Coronary artery (tissue), 2 donors: ENCODE data around the gene SLC12A6.

Experiments
- DNase-seq: peaks from one replicate; pipeline ENCODE4 v3.0.0-alpha.2; 2017; ENCODE audit warnings: low spot score
- H3K27ac ChIP-seq, 2 donors: fragments of 200-600 bp; sonication (generic); one replicate each; pipeline ENCODE4 v1.5.1; 2016 to 2019
- H3K4me3 ChIP-seq: fragments of 200-600 bp; sonication (generic); 2 replicates; pipeline ENCODE4 v1.5.1; 2016; ENCODE audit warnings: mild to moderate bottlenecking, moderate library complexity
- CTCF ChIP-seq: fragments of 200-600 bp; sonication (generic); IDR thresholded peaks from one replicate; pipeline ENCODE4 v1.5.1; 2019; ENCODE audit warnings: antibody characterized with exemption

Gene SLC12A6

DNA sequence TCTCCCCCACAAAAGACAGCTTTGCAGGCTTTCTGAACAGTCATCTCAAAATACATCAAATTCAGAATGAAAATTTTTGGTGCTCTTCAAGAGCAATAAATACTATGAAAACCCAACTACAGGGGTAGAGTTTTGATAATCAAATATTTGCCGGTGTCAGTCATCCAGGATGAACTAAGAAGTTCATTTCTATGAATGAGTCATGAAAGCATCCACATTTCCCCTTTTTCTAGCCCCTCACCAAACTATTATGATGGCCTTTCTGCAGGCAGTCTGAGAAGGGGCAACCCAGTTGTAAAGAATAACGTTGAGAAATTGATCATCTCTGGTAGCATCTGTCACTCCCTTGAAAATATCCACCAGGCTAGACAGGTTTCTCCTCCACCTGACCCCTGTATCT is 32.5 kb upstream of the SLC12A6 start:
- no peak overlapping the region for H3K27ac ChIP-seq
- no peak for TF ChIP-seq CTCF
- no peak overlapping the region for H3K4me3 ChIP-seq
- DNase-seq, result no peak

GRCh38 chr15:34367101-34368081 is 29.8 kb upstream of the SLC12A6 start, which contains the start of gene LPCAT4:
Gene LPCAT4 (minus strand): TSS chr15:34367196. CDS start chr15:34367100, 96 bp downstream.
- Histone ChIP-seq H3K27ac (peak within 1 kb of the TSS; percentile 89 to 96), H3K4me3 (peak within 1 kb of the TSS; percentile 90)
- TF ChIP-seq CTCF, result peak; percentile 96
- DNase-seq, result peak; percentile 92

DNA sequence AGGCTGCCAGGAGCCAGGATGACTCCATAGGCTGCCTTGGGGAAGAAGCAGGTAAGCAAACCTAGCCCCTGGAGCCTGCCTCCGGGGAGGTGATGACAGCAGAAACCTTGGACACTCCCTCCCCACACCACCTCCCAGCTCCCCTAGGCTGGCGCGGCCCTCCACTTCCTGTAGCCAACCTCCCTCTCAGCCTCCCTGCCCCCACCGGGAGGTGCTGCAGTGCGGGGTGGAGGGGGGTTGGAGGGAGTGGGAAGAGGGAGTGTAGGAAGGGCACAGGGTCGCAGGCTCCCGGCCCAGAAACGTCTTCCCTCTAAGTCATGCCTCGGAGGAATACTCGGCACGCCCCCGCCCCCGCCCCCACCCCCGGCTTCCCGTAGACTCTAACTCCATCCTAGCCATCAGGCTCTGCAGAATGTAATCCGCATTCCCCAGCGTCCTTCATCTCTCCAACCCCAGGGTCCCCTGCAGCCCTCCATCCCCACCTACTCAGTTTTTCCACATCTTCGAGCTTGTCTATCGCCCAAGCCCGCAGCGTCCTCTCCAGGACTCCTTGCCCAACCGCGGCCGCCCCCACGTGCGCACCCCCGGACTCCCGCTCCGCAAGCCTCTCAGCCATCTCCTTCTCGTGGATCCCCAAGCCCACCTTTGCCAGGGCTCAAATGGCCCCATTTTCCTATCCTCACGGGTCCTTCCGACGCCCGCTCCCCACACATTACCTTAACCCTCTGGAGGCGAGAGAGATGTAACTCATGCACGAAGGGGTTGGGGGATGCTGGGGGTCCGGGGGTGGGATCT is 28.9 kb upstream of the SLC12A6 start:
- H3K27ac ChIP-seq, result peak overlapping the region in 1 of 2 donors; percentile 96
- TF ChIP-seq CTCF, result no peak
- peak; percentile 75 for DNase-seq
- H3K4me3 ChIP-seq, result peak overlapping the region; percentile 90

DNA sequence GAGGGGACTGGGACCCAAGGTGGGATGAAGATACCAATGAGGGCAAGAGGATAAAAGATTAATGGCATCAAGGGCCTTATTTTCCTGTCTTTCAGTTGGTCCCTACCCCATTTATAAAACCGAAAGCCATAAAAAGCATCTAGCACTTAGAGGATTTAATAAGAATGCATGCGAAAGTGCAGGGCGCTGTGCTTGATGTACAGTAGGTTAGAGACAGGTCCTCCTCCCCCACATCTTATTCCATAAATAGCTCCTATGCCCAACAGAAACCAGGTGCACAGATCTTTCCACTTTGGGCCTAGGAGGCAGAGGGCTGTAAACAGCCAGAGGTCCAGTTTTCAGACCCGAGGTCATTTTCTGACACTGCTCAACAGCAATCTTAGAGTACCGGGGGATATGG is 28.3 kb upstream of the SLC12A6 start:
- TF ChIP-seq CTCF, result no peak
- peak overlapping the region in 1 of 2 donors; percentile 96 for H3K27ac ChIP-seq
- no peak for DNase-seq
- peak overlapping the region; percentile 90 for H3K4me3 ChIP-seq

- DNase-seq, result no peak
- Histone ChIP-seq H3K27ac (peak overlapping the region in 1 of 2 donors; percentile 96), H3K4me3 (no peak overlapping the region)
- no peak for TF ChIP-seq CTCF
These were observed 27.7 kb upstream of the SLC12A6 start for GRCh38 chr15:34365091-34365825.

DNA sequence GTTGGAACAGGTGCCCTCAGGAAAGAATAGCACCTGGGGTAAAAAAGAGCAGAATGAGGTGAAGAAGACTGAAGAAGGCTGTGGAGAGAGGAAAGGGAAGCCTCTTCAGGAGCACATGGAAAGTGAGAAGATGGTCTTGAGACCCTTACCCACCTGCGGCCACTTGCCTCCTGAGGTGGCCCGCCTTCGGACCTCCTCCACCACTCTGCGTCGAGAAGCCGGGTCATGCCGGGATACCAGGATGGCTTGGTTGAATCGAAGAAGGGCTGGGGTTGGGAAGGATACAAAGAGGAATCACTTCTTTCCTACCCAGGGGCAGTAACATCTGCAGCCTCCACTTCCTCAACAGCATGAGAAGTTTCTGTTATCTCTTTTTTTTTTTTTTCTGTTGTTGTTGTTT is 26.5 kb upstream of the SLC12A6 start:
- no peak for TF ChIP-seq CTCF
- Histone ChIP-seq H3K4me3 (no peak overlapping the region), H3K27ac (no peak overlapping the region)
- no peak for DNase-seq
